Omental fat pad (tissue), 4 donors: ENCODE data around the gene RIMBP2. TPM values are rescaled to one million over a fixed set of nuclear protein-coding genes. Genes with fewer than 3 reads are reported as not detected.

Source experiments
- ATAC-seq: fragments of 150-250 bp; one replicate; pipeline ENCODE4 v1.9.1; 2016; ENCODE audit warnings: mild to moderate bottlenecking, moderate library complexity; ENCODE audit not compliant: low FRiP score
- DNase-seq: peaks from one replicate; pipeline ENCODE4 v3.0.0-alpha.2; 2019; ENCODE audit warnings: low spot score
- CTCF ChIP-seq, 3 donors: fragments of 450-650 bp; IDR thresholded peaks; one replicate each; pipeline ENCODE4 v1.5.1; 2016 to 2017; ENCODE audit warnings: antibody characterized with exemption in 3 of 3, mild to moderate bottlenecking in 3 of 3, moderate library complexity in 2 of 3
- total RNA-seq, 4 donors: library from RNA; depleted of rRNA; stranded (reverse); fragments of >200 nt; gene quantifications; one replicate each; pipeline ENCODE4 v1.1.0, GENCODE V29; 2016

Gene RIMBP2
- total RNA-seq, 4 donors from 2014 or later, result 0.36 to 3.2 (median 1.6) TPM; not detected in 1

- DNase-seq (no peak), ATAC-seq (no peak)
- no peak for TF ChIP-seq CTCF (IDR thresholded peaks at IDR 0.05)
These were observed 259.5 kb downstream of the RIMBP2 start for GRCh38 chr12:130456375-130457199.

GRCh38 chr12:130455161-130455560 lies 260.9 kb downstream of the RIMBP2 start:
- TF ChIP-seq CTCF (IDR thresholded peaks at IDR 0.05), result no peak
- ATAC-seq (no peak), DNase-seq (no peak)

GRCh38 chr12:130454296-130454695 lies 261.8 kb downstream of the RIMBP2 start:
- ATAC-seq (no peak), DNase-seq (no peak)
- no peak for TF ChIP-seq CTCF (IDR thresholded peaks at IDR 0.05)

GRCh38 chr12:130452546-130452945 lies 263.6 kb downstream of the RIMBP2 start:
- DNase-seq (no peak), ATAC-seq (no peak)
- no peak for TF ChIP-seq CTCF (IDR thresholded peaks at IDR 0.05)

- no peak for TF ChIP-seq CTCF (IDR thresholded peaks at IDR 0.05)
- DNase-seq (no peak), ATAC-seq (no peak)
These were observed 264.8 kb downstream of the RIMBP2 start for GRCh38 chr12:130451001-130451930.

GRCh38 chr12:130449291-130449690 lies 266.8 kb downstream of the RIMBP2 start:
- no peak for TF ChIP-seq CTCF (IDR thresholded peaks at IDR 0.05)
- no peak for ATAC-seq

More at GRCh38 chr12:130449291-130449690, 266.8 kb downstream of the RIMBP2 start:
- no peak for DNase-seq
